GM12878 (cell line): ENCODE data around the gene PRKG1. TPM values are rescaled to one million over a fixed set of nuclear protein-coding genes. Genes with fewer than 3 reads are reported as not detected.

Experiments
- ATAC-seq: fragments of 200-7000 bp; cut with Tn5 transposase; 3 replicates; pipeline ENCODE4 v1.9.1; 2020; ENCODE audit warnings: mild to moderate bottlenecking, moderate library complexity
- BruUV-seq: library from RNA; stranded (reverse); fragments of 400-500 nt; replicated peaks from 2 replicates; lab custom pipeline; 2021; lab: Mats Ljungman, UMichigan
- CTCF ChIA-PET: fragments of 300-600 bp; sonication (Branson Sonifier 250); formaldehyde crosslinking; extraction: SDS; loops from one replicate; lab custom pipeline; 2021; ENCODE audit warnings: inconsistent platforms; lab: Yijun Ruan, JAX
- POLR2A ChIA-PET: fragments of 350-600 bp; formaldehyde crosslinking; extraction: SDS; loops from one replicate; lab custom pipeline; 2021; ENCODE audit warnings: inconsistent platforms; lab: Charles Lee
- RAD21 ChIA-PET: fragments of 300-600 bp; sonication (Branson Sonifier 250); formaldehyde crosslinking; loops from one replicate; lab custom pipeline; 2023; ENCODE audit warnings: antibody characterized with exemption; ENCODE audit not compliant: unreplicated experiment; lab: Charles Lee
- SMC1A ChIA-PET: fragments of 300-600 bp; sonication (Branson Sonifier 250); formaldehyde crosslinking; loops from one replicate; lab custom pipeline; 2023; ENCODE audit not compliant: unreplicated experiment, uncharacterized antibody; lab: Charles Lee
- DNase-seq: peaks from one replicate; pipeline ENCODE4 v3.0.0-alpha.2; 2011; ENCODE audit warnings: low read depth, low spot score
- FAIRE-seq: peaks from 3 replicates; lab custom pipeline; 2011; peaks lifted over from hg19 to GRCh38; lab: Jason Lieb, UNC
- H2AFZ ChIP-seq: 2 replicates; pipeline ENCODE4 v1.6.0; 2011; ENCODE audit warnings: low read depth, low read length, control low read depth; ENCODE audit not compliant: control insufficient read depth
- H3K27ac ChIP-seq: 2 replicates; pipeline ENCODE4 v1.5.1; 2011; ENCODE audit warnings: control low read depth; ENCODE audit not compliant: control insufficient read depth, insufficient read depth
- H3K27me3 ChIP-seq, 2 experiments: replicated peaks in 1 of 2; 2 replicates each; pipeline versions ENCODE4 v1.6.0 to v1.6.1; 2011; ENCODE audit warnings: low read length in 1 of 2; ENCODE audit not compliant: control insufficient read depth in 2 of 2, insufficient read depth in 2 of 2
- H3K36me3 ChIP-seq, 2 experiments: 2 replicates each; pipeline ENCODE4 v1.5.1; 2011; ENCODE audit warnings: low read length in 1 of 2; ENCODE audit not compliant: control insufficient read depth in 2 of 2, insufficient read depth in 2 of 2
- H3K4me1 ChIP-seq: 2 replicates; pipeline ENCODE4 v1.6.1; 2011; ENCODE audit warnings: mild to moderate bottlenecking, low read length, moderate library complexity, mixed read lengths; ENCODE audit not compliant: control insufficient read depth, insufficient read depth
- H3K4me2 ChIP-seq: 2 replicates; pipeline ENCODE4 v1.6.0; 2011; ENCODE audit warnings: control low read depth; ENCODE audit not compliant: control insufficient read depth, insufficient read depth
- H3K4me3 ChIP-seq: fragments of 200-600 bp; sonication (generic); 2 replicates; pipeline ENCODE4 v1.5.1; 2016
- H3K79me2 ChIP-seq: 2 replicates; pipeline ENCODE4 v1.6.0; 2011; ENCODE audit warnings: low read length; ENCODE audit not compliant: control insufficient read depth, insufficient read depth
- H3K9ac ChIP-seq: 2 replicates; pipeline ENCODE4 v1.8.0; 2011; ENCODE audit warnings: low read length, control low read depth, mixed read lengths; ENCODE audit not compliant: control insufficient read depth, insufficient read depth
- H3K9me3 ChIP-seq: replicated peaks from 3 replicates; pipeline ENCODE4 v1.5.1; 2011; ENCODE audit warnings: mild to moderate bottlenecking, low read length; ENCODE audit not compliant: control insufficient read depth, insufficient read depth
- H4K20me1 ChIP-seq: 2 replicates; pipeline ENCODE4 v1.6.0; 2011; ENCODE audit not compliant: control insufficient read depth, insufficient read depth
- BACH1 ChIP-seq: fragments of 450-650 bp; IDR thresholded peaks from 2 replicates; pipeline ENCODE4 v1.6.1; 2017; ENCODE audit warnings: mild to moderate bottlenecking, borderline replicate concordance
- CHD2 ChIP-seq: IDR thresholded peaks from 2 replicates; pipeline ENCODE4 v1.6.1; 2011; ENCODE audit warnings: low read depth, low read length, improper control_type of control experiment, borderline replicate concordance
- E2F8 ChIP-seq: fragments of 450-650 bp; IDR thresholded peaks from 2 replicates; pipeline ENCODE4 v1.6.1; 2018; ENCODE audit warnings: mild to moderate bottlenecking, low read depth, moderate library complexity; ENCODE audit not compliant: partially characterized antibody
- EED ChIP-seq: sonication (generic); IDR thresholded peaks from 2 replicates; pipeline ENCODE4 v1.6.1; 2016; ENCODE audit warnings: antibody characterized with exemption, low read depth
- EP300 ChIP-seq, 2 experiments: fragments of 150-350 bp in 1 of 2; IDR thresholded peaks; 2 replicates each; pipeline ENCODE4 v1.6.1; 2011 to 2012; ENCODE audit warnings: low read depth in 2 of 2, low read length in 2 of 2, borderline replicate concordance in 1 of 2, improper control_type of control experiment in 1 of 2, inconsistent platforms in 1 of 2; ENCODE audit not compliant: control insufficient read depth in 1 of 2
- ESRRA ChIP-seq: IDR thresholded peaks from 2 replicates; pipeline ENCODE4 v1.6.1; 2012; ENCODE audit warnings: mild to moderate bottlenecking, low read length, improper control_type of control experiment
- IRF4 ChIP-seq: IDR thresholded peaks from 2 replicates; pipeline ENCODE4 v1.6.1; 2011; ENCODE audit warnings: low read depth, low read length
- JUND ChIP-seq: IDR thresholded peaks from 2 replicates; pipeline ENCODE4 v1.6.1; 2012; ENCODE audit warnings: low read depth, mild to moderate bottlenecking, low read length, improper control_type of control experiment, moderate library complexity
- MEF2B ChIP-seq: fragments of 450-650 bp; IDR thresholded peaks from 2 replicates; pipeline ENCODE4 v1.6.1; 2018; ENCODE audit warnings: mild to moderate bottlenecking, moderate library complexity; ENCODE audit not compliant: partially characterized antibody, poor library complexity, severe bottlenecking
- TCF3 ChIP-seq: IDR thresholded peaks from 2 replicates; pipeline ENCODE4 v1.6.1; 2012; ENCODE audit warnings: low read depth, mild to moderate bottlenecking, low read length, borderline replicate concordance; ENCODE audit not compliant: insufficient read depth
- ZNF384 ChIP-seq: IDR thresholded peaks from 2 replicates; pipeline ENCODE4 v1.6.1; 2012; ENCODE audit warnings: low read depth, mild to moderate bottlenecking, low read length, improper control_type of control experiment, borderline replicate concordance
- WGBS: methylation state at CpG from one replicate; pipeline ENCODE4 v1.1.6; 2016; ENCODE audit warnings: low lambda C conversion rate; ENCODE audit not compliant: insufficient replicate concordance, insufficient coverage; ENCODE audit errors: missing lambda C conversion rate; 5-methylcytosine and 5-hydroxymethylcytosine counted together
- in situ Hi-C: fragments of 300-500 bp; cut with MboI; formaldehyde crosslinking; loops from 9 replicates; pipeline ENCODE4 v1.14.3; 2018; ENCODE audit warnings: mixed read lengths
- intact Hi-C: fragments of 100-400 bp; cut with micrococcal nuclease; formaldehyde crosslinking; loops from one replicate; pipeline ENCODE4 v1.14.2; 2022; ENCODE audit not compliant: unreplicated experiment
- polyA plus RNA-seq, 11 experiments: library from polyadenylated mRNA; depleted of rRNA in 4 of 11; unstranded in 6 of 11; stranded (reverse) in 5 of 11; fragments of >200 nt; fragmentation: Nextera tagmentation in 4 of 11; fragmentation: Illumina TruSeq in 1 of 11; extraction: Ambion mirVana in 4 of 11; extraction: Trizol in 1 of 11; gene quantifications; 1 replicate in 1 of 11; 2 replicates in 10 of 11; pipeline versions ENCODE4 v1.2.1 to v1.2.3, GENCODE V29; 2011 to 2016; ENCODE audit warnings: inconsistent platforms in 2 of 11, missing spikeins in 2 of 11, low read depth in 1 of 11
- total RNA-seq, 4 experiments: library from RNA; depleted of rRNA in 3 of 4; stranded (reverse); fragments of >200 nt in 3 of 4; fragmentation: Illumina TruSeq in 1 of 4; extraction: Trizol in 1 of 4; gene quantifications; 2 replicates each; pipeline versions ENCODE4 v1.2.1 to v1.2.3, GENCODE V29; 2013 to 2021

PRKG1 gene
- total and polyA plus RNA-seq, 10 of the 15 experiments (the other 5 are each of a cell fraction or from before 2014, with no cell fraction given), result 0.04 to 0.05 TPM; not detected in 8

DNA sequence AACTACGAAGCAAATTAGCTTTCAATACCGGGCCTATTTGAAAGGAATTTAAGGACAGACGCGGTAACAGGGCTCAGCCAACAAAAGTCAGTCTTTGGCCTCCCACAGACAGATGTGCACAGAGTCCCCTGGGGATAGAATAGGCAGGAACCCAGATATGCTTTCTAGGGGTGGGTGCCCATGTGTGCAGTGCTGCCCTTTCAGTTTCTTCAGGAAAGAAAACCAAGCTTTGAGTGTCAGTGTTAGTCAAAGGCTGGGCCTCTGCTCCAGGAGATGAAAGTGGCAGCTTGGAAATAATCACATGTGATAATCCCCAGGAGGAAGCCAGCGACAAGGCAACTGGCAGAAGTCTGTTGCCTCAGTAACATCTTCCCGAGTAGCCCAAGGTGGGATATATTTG is 668.9 kb downstream of the PRKG1 start:
- SMC1A ChIA-PET, result interaction anchor here (0.6 to 2.5 kb wide), 4 partner anchors 12 to 113 kb away, joined by 3 to 14 read pairs (median 4); no protein-coding TSS in a partner anchor
- no peak for FAIRE-seq
- peak; percentile 21 for DNase-seq
- Histone ChIP-seq H3K9ac (no peak overlapping the region), H3K4me3 (no peak overlapping the region), H3K9me3 (no peaks in the 10 kb centered on the region), H3K36me3 (no peaks in the 10 kb centered on the region), H3K27me3 (no peaks in the 10 kb centered on the region), H2AFZ (no peak overlapping the region), H4K20me1 (no peaks in the 10 kb centered on the region), H3K4me2 (no peak overlapping the region), H3K27ac (no peak overlapping the region), H3K4me1 (no peaks in the 10 kb centered on the region), H3K79me2 (no peaks in the 10 kb centered on the region)
- peak; percentile 87 for ATAC-seq
- POLR2A ChIA-PET, result no interaction called here
- 4% methylated on average over 6 of the region's 6 CpGs for WGBS
- no peak for TF ChIP-seq BACH1
- TF ChIP-seq MEF2B, result peak; percentile 42
- no TSS peak for BruUV-seq
- in situ Hi-C loops, result no loop called here
- intact Hi-C loops, result no loop called here
- CTCF ChIA-PET, result interaction anchor here (1.4 to 3.4 kb wide), 2 partner anchors 13 to 61 kb away, joined by 4 to 13 read pairs; no protein-coding TSS in a partner anchor
- RAD21 ChIA-PET, result interaction anchor here (0.6 to 2.3 kb wide), 3 partner anchors 17 to 85 kb away, joined by 3 to 8 read pairs (median 5); no protein-coding TSS in a partner anchor

DNA sequence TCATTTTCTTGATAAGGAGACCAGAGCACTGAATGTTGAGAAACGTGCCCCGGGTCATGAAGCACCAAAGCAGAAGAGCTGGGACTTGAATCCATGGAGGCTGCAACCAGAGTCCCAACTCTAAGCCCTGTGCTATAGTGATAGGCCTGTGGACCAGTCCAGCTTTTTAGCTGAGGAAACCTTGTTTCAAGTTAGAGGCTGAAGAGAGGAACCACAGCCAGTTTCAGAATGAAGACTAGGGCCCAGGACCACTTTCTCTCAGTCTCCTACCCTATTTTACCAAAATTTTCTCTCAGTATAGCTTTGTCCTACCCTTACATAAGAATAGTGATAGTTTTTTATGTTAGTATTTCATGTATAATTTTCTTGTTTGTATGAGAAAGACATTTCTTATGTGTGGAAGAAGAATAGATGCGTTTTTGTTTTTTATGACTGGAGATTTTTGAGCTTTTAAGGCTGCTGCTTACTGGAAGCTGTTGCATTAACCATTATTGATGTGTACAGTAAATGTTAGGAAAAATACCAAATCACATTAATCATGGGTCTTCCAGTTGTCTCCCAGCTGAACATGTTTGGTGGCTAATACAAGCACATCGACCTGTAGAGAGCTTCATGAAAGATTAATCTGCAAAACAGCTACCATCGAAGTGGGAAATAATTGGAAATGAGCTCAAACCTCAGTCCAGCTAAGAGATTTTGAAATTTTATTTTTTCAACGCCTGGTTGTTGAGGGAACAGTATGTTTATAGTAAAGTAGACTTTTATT is 670.1 kb downstream of the PRKG1 start:
- no peaks in the 10 kb centered on the region for H4K20me1 ChIP-seq
- no peak overlapping the region for H3K27ac ChIP-seq
- no peaks in the 10 kb centered on the region for H3K79me2 ChIP-seq
- no peak for FAIRE-seq
- WGBS, result 57% methylated on average over 6 of the region's 6 CpGs
- no peaks in the 10 kb centered on the region for H3K36me3 ChIP-seq
- H2AFZ ChIP-seq, result no peak overlapping the region
- SMC1A ChIA-PET, result interaction anchor here (0.8 to 2.5 kb wide), 6 partner anchors 8 to 50 kb away, joined by 3 to 14 read pairs (median 3); no protein-coding TSS in a partner anchor
- peak; percentile 64 for ATAC-seq
- in situ Hi-C loops, result no loop called here
- DNase-seq, result no peak
- BruUV-seq, result no TSS peak
- H3K9ac ChIP-seq, result no peak overlapping the region
- H3K4me2 ChIP-seq, result no peak overlapping the region
- no peaks in the 10 kb centered on the region for H3K27me3 ChIP-seq
- RAD21 ChIA-PET, result interaction anchor here (0.9 to 2.3 kb wide), 3 partner anchors 29 to 98 kb away, joined by 3 to 8 read pairs (median 3); no protein-coding TSS in a partner anchor
- POLR2A ChIA-PET, result interaction anchor here (0.7 to 1.0 kb wide), 2 partner anchors 15 to 44 kb away, joined by 3 read pairs; no protein-coding TSS in a partner anchor
- CTCF ChIA-PET, result interaction anchor here (0.6 to 3.4 kb wide), 2 partner anchors 12 to 360 kb away, joined by 3 to 13 read pairs; no protein-coding TSS in a partner anchor
- H3K4me1 ChIP-seq, result no peaks in the 10 kb centered on the region
- intact Hi-C loops, result no loop called here
- H3K4me3 ChIP-seq, result no peak overlapping the region
- no peaks in the 10 kb centered on the region for H3K9me3 ChIP-seq
- no peak for TF ChIP-seq ZNF384
- no peak for TF ChIP-seq EED
- TF ChIP-seq ESRRA, result no peak
- no peak for TF ChIP-seq IRF4
- no peak for TF ChIP-seq TCF3
- TF ChIP-seq JUND, result no peak
- TF ChIP-seq EP300 (IDR thresholded peaks at IDR 0.05; ENCODE audit: borderline replicate concordance in 1 of 2, control insufficient read depth in 1 of 2, low read depth in 2 of 2, low read length in 2 of 2), result no peak
- TF ChIP-seq E2F8, result no peak
- no peak for TF ChIP-seq CHD2
